ENCODE data around the gene CDO1. TPM values are rescaled to one million over a fixed set of nuclear protein-coding genes. Genes with fewer than 3 reads are reported as not detected.

The CDO1 gene
- total RNA-seq, 1 experiment from 2014 or later, result not detected

DNA sequence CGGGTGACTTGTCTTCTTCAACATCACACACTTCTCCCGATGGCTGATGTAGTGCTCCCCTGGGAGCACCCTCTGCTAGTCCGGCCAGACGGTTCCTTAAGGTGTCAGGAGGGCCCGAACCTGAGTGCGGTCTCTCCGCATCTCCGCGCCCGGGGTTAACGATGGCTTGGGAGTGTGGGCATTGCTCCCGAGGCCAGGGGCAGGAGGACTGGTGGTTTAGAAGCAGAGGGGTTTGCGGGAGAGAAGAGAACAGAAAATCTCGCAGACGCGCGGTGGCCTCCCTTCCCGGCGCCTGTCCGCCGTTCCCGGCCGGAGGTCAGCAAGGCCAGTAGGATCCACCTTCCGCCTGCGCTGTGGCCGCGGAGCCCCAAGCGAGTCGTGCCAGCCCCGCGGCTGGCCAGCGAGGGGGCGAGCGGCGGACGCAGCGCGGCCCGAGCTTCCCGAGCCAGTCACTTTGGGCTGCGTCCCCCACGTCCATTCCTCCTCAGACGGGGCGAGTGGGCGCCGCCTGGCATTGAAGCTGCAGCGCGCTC, 700 bp downstream of the CDO1 start:
- CTCF ChIA-PET, result no interaction called here
- Mint-ChIP-seq H3K4me1 (ENCODE audit: low read depth, unreplicated experiment) (no peaks in the 10 kb centered on the region), H3K36me3 (ENCODE audit: insufficient read depth, unreplicated experiment) (no peaks in the 10 kb centered on the region), H3K4me3 (ENCODE audit: unreplicated experiment) (no peak overlapping the region), H3K9me3 (ENCODE audit: unreplicated experiment) (no peaks in the 10 kb centered on the region), H3K27me3 (ENCODE audit: insufficient read depth, unreplicated experiment) (no peaks in the 10 kb centered on the region), H3K27ac (ENCODE audit: unreplicated experiment) (no peak overlapping the region)
- TF ChIP-seq, protein P1, sequence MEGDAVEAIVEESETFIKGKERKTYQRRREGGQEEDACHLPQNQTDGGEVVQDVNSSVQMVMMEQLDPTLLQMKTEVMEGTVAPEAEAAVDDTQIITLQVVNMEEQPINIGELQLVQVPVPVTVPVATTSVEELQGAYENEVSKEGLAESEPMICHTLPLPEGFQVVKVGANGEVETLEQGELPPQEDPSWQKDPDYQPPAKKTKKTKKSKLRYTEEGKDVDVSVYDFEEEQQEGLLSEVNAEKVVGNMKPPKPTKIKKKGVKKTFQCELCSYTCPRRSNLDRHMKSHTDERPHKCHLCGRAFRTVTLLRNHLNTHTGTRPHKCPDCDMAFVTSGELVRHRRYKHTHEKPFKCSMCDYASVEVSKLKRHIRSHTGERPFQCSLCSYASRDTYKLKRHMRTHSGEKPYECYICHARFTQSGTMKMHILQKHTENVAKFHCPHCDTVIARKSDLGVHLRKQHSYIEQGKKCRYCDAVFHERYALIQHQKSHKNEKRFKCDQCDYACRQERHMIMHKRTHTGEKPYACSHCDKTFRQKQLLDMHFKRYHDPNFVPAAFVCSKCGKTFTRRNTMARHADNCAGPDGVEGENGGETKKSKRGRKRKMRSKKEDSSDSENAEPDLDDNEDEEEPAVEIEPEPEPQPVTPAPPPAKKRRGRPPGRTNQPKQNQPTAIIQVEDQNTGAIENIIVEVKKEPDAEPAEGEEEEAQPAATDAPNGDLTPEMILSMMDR (IDR thresholded peaks at IDR 0.05; ENCODE audit: insufficient read depth in 1 of 2, low read depth in 1 of 2, low read length in 1 of 2, severe bottlenecking in 1 of 2, unreplicated experiment in 1 of 2), result no peak
- intact Hi-C loops (cut with micrococcal nuclease; ENCODE audit: unreplicated experiment), result no loop called here
- no peaks in the 10 kb centered on the region for H3K36me3 ChIP-seq (ENCODE audit: control insufficient read depth, insufficient read depth, low read length)
- H3K4me3 ChIP-seq (ENCODE audit: low read depth, low read length), result no peak overlapping the region
- H3K4me1 ChIP-seq, result no peaks in the 10 kb centered on the region
- POLR2A ChIA-PET, result no interaction called here
- no peaks in the 10 kb centered on the region for H3K27me3 ChIP-seq (replicated peaks; ENCODE audit: control insufficient read depth, insufficient read depth, low read length)
- BruUV-seq (replicated peaks), result no TSS peak
- no peaks in the 10 kb centered on the region for H3K9me3 ChIP-seq
- no peak for DNase-seq

DNA sequence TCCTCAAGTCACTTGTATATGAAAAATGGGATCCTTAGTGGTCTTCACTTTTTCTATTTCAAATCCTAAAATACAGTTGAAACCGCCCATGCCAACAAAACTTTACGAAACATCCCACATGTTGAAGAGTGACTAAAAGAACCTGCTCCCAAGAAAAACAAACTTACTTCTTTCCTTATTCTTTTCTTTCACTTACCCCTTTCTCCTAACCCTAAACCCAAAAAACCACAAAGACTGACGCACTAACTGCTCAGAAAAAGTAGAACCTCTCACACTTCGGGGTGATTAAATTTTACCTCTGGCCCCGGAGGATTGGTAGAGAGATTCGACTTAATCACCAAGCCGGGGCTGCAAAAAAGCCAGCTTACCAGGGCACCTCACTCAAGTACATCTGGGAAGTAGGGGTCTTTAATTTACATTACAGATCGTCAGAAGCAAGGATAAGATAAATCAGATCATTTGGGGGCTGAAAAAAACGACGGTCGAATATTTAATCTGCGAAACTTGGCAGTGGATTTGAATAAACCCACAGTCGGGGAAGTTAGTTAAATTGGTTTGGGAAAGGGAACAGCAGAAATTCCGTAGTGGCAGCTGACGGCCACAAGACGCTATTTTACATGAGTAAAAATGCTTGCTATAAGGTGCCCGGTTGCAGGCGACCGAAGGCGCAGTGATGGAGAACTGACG, 1.3 kb downstream of the CDO1 start:
- H3K9me3 ChIP-seq, result no peaks in the 10 kb centered on the region
- no peak overlapping the region for H3K27ac Mint-ChIP-seq (ENCODE audit: unreplicated experiment)
- H3K27me3 ChIP-seq (replicated peaks; ENCODE audit: control insufficient read depth, insufficient read depth, low read length), result no peaks in the 10 kb centered on the region
- H3K4me1 Mint-ChIP-seq (ENCODE audit: low read depth, unreplicated experiment), result no peaks in the 10 kb centered on the region
- H3K9me3 Mint-ChIP-seq (ENCODE audit: unreplicated experiment), result no peaks in the 10 kb centered on the region
- POLR2A ChIA-PET, result no interaction called here
- no peak overlapping the region for H3K4me3 ChIP-seq (ENCODE audit: low read depth, low read length)
- no peaks in the 10 kb centered on the region for H3K4me1 ChIP-seq
- H3K27me3 Mint-ChIP-seq (ENCODE audit: insufficient read depth, unreplicated experiment), result no peaks in the 10 kb centered on the region
- DNase-seq, result no peak
- TF ChIP-seq, protein P1 (IDR thresholded peaks at IDR 0.05; ENCODE audit: insufficient read depth in 1 of 2, low read depth in 1 of 2, low read length in 1 of 2, severe bottlenecking in 1 of 2, unreplicated experiment in 1 of 2), result no peak
- intact Hi-C loops (cut with micrococcal nuclease; ENCODE audit: unreplicated experiment), result no loop called here
- H3K4me3 Mint-ChIP-seq (ENCODE audit: unreplicated experiment), result no peak overlapping the region
- CTCF ChIA-PET, result no interaction called here
- no peaks in the 10 kb centered on the region for H3K36me3 ChIP-seq (ENCODE audit: control insufficient read depth, insufficient read depth, low read length)
- BruUV-seq (replicated peaks), result no TSS peak
- H3K36me3 Mint-ChIP-seq (ENCODE audit: insufficient read depth, unreplicated experiment), result no peaks in the 10 kb centered on the region

DNA sequence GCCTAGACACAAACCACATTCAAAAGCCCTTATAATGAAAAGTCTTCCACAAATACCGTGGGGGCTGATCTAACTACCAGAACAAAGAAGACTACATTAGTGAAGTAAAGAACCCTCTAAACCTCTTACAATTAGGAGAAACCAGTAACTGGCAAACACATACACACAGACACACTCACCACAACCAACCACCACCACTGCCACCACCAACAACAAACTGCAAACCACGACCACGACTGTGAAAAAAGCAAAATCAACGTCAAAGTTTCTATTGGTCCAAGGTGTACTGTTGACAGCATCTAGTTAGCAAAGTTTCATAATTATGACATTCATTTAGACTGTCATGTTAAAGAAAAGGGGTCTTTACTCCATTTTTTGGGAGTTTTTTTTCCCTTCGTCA, 2.7 kb downstream of the CDO1 start:
- Mint-ChIP-seq H3K9me3 (ENCODE audit: unreplicated experiment) (no peaks in the 10 kb centered on the region), H3K4me3 (ENCODE audit: unreplicated experiment) (no peak overlapping the region), H3K36me3 (ENCODE audit: insufficient read depth, unreplicated experiment) (no peaks in the 10 kb centered on the region), H3K27me3 (ENCODE audit: insufficient read depth, unreplicated experiment) (no peaks in the 10 kb centered on the region), H3K4me1 (ENCODE audit: low read depth, unreplicated experiment) (no peaks in the 10 kb centered on the region), H3K27ac (ENCODE audit: unreplicated experiment) (no peak overlapping the region)
- H3K4me1 ChIP-seq, result no peaks in the 10 kb centered on the region
- TF ChIP-seq, protein P1 (IDR thresholded peaks at IDR 0.05; ENCODE audit: insufficient read depth in 1 of 2, low read depth in 1 of 2, low read length in 1 of 2, severe bottlenecking in 1 of 2, unreplicated experiment in 1 of 2), result no peak
- no peak overlapping the region for H3K4me3 ChIP-seq (ENCODE audit: low read depth, low read length)
- BruUV-seq (replicated peaks), result no TSS peak
- POLR2A ChIA-PET, result no interaction called here
- H3K36me3 ChIP-seq (ENCODE audit: control insufficient read depth, insufficient read depth, low read length), result no peaks in the 10 kb centered on the region
- H3K9me3 ChIP-seq, result no peaks in the 10 kb centered on the region
- DNase-seq, result no peak
- intact Hi-C loops (cut with micrococcal nuclease; ENCODE audit: unreplicated experiment), result no loop called here
- CTCF ChIA-PET, result no interaction called here
- no peaks in the 10 kb centered on the region for H3K27me3 ChIP-seq (replicated peaks; ENCODE audit: control insufficient read depth, insufficient read depth, low read length)

Data from Caco-2 (cell line).